A549 treated with AZD9567 at 1 μM for 4 hours (cell line): ENCODE data around the gene SLC22A8. TPM values are rescaled to one million over a fixed set of nuclear protein-coding genes. Genes with fewer than 3 reads are reported as not detected.

Source experiments
- total RNA-seq: library from RNA; stranded (reverse); fragments of 200-300 nt; extraction: Qiagen RNA extraction; gene quantifications from 5 replicates; pipeline ENCODE4 v1.2.3, GENCODE V29; 2022; ENCODE audit not compliant: insufficient read depth

The SLC22A8 gene
- not detected in 5 replicates for total RNA-seq

GRCh38 chr11:63015521-63016215, at the start of gene SLC22A8:
Gene SLC22A8 (minus strand): TSS chr11:63015841. CDS start chr11:63014958, 883 bp downstream.

GRCh38 chr11:62984451-62984991, 31.1 kb downstream of the SLC22A8 start, which contains the start of gene SLC22A6:
Gene SLC22A6 (minus strand): TSS chr11:62984967. CDS start chr11:62984690, 277 bp downstream.

Other genes with a start within 250 kb of the SLC22A8 start
- gene TAF6L, start 244.4 kb downstream of the SLC22A8 start, total RNA-seq: 14.2 to 15.2 TPM (median 14.7 TPM) in 5 replicates
- gene TMEM179B, start 228.4 kb downstream of the SLC22A8 start, total RNA-seq: 66.2 to 95.9 TPM (median 86.1 TPM) in 5 replicates
- 20.3 to 33.0 TPM (median 29.3 TPM) in 5 replicates for gene TMEM223, start 223.8 kb downstream of the SLC22A8 start, total RNA-seq
- 59.2 to 67.6 TPM (median 64.3 TPM) in 5 replicates for gene NXF1, start 210.4 kb downstream of the SLC22A8 start, total RNA-seq
- 18.0 to 29.8 TPM (median 27.4 TPM) in 5 replicates for gene STX5, start 183.8 kb downstream of the SLC22A8 start, total RNA-seq
- gene TEX54, start 183.0 kb downstream of the SLC22A8 start, total RNA-seq: not detected in 5 replicates
- gene WDR74, start 176.3 kb downstream of the SLC22A8 start, total RNA-seq: 56.0 to 86.0 TPM (median 83.4 TPM) in 5 replicates
- gene SLC3A2, start 134.9 kb downstream of the SLC22A8 start, total RNA-seq: 779 to 1,086 TPM (median 990 TPM) in 5 replicates
- gene CHRM1, start 94.5 kb downstream of the SLC22A8 start, total RNA-seq: 0.03 to 0.06 TPM (median 0.03 TPM) in 3 of 5 replicates, not detected in the others
- not detected in 5 replicates for gene SLC22A6, start 30.9 kb downstream of the SLC22A8 start, total RNA-seq
- gene SLC22A24, start 128.4 kb upstream of the SLC22A8 start, total RNA-seq: not detected in 5 replicates
- not detected in 5 replicates for gene SLC22A25, start 227.8 kb upstream of the SLC22A8 start, total RNA-seq